IMR-90 (cell line): ENCODE data around the gene KLHL41. TPM values are rescaled to one million over a fixed set of nuclear protein-coding genes. Genes with fewer than 3 reads are reported as not detected.

ENCODE experiments used
- ATAC-seq: fragments of 200-7000 bp; cut with Tn5 transposase; 2 replicates; pipeline ENCODE4 v1.9.1; 2020; ENCODE audit warnings: low read depth, mild to moderate bottlenecking, moderate library complexity
- BruUV-seq: library from RNA; stranded (reverse); fragments of 400-500 nt; replicated peaks from 2 replicates; lab custom pipeline; 2021; lab: Mats Ljungman, UMichigan
- CTCF ChIA-PET: fragments of 300-600 bp; formaldehyde crosslinking; extraction: SDS; loops from one replicate; lab custom pipeline; 2021; ENCODE audit warnings: antibody characterized with exemption; lab: Yijun Ruan, JAX
- POLR2A ChIA-PET: fragments of 300-600 bp; sonication (Branson Sonifier 250); formaldehyde crosslinking; loops from one replicate; lab custom pipeline; 2022; ENCODE audit warnings: antibody characterized with exemption; ENCODE audit not compliant: unreplicated experiment; lab: Charles Lee
- DNase-seq: peaks from one replicate; pipeline ENCODE4 v3.0.0; 2013
- H2AFZ ChIP-seq: replicated peaks from 2 replicates; pipeline ENCODE3; 2013; ENCODE audit warnings: low read length, mild to moderate bottlenecking; ENCODE audit not compliant: poor library complexity
- H2AK5ac ChIP-seq: 2 replicates; pipeline ENCODE4 v1.6.1; 2013; ENCODE audit warnings: low read depth, low read length, inconsistent platforms
- H2AK9ac ChIP-seq: replicated peaks from 2 replicates; pipeline ENCODE3; 2013; ENCODE audit warnings: mild to moderate bottlenecking, low read depth, low read length, moderate library complexity; ENCODE audit not compliant: poor library complexity
- H2BK120ac ChIP-seq: 2 replicates; pipeline ENCODE4 v1.6.1; 2013; ENCODE audit warnings: low read depth, low read length, inconsistent platforms
- H2BK15ac ChIP-seq: 3 replicates; pipeline ENCODE4 v1.6.1; 2013; ENCODE audit warnings: low read depth, low read length, inconsistent platforms
- H2BK20ac ChIP-seq: 2 replicates; pipeline ENCODE4 v1.6.1; 2013; ENCODE audit warnings: low read depth, mild to moderate bottlenecking, inconsistent platforms, low read length, moderate library complexity
- H2BK5ac ChIP-seq: 2 replicates; pipeline ENCODE4 v1.6.1; 2013; ENCODE audit warnings: mild to moderate bottlenecking, low read depth, low read length, inconsistent platforms; ENCODE audit not compliant: poor library complexity, severe bottlenecking
- H3K14ac ChIP-seq: replicated peaks from 2 replicates; pipeline ENCODE4 v1.6.1; 2013; ENCODE audit warnings: low read depth, low read length, inconsistent platforms
- H3K18ac ChIP-seq: 2 replicates; pipeline ENCODE4 v1.6.1; 2013; ENCODE audit warnings: low read depth, low read length, control low read depth
- H3K23ac ChIP-seq: 2 replicates; pipeline ENCODE4 v1.6.1; 2013; ENCODE audit warnings: low read depth, low read length, inconsistent platforms
- H3K27ac ChIP-seq: 2 replicates; pipeline ENCODE4 v1.5.1; 2013; ENCODE audit warnings: mild to moderate bottlenecking, control low read depth, low read length; ENCODE audit not compliant: insufficient read depth
- H3K27me3 ChIP-seq: 2 replicates; pipeline ENCODE4 v1.6.1; 2013; ENCODE audit warnings: low read length; ENCODE audit not compliant: control insufficient read depth, insufficient read depth
- H3K36me3 ChIP-seq: 2 replicates; pipeline ENCODE4 v1.6.1; 2013; ENCODE audit warnings: low read length, mixed read lengths; ENCODE audit not compliant: control insufficient read depth, insufficient read depth
- H3K4ac ChIP-seq: 2 replicates; pipeline ENCODE4 v1.6.1; 2013; ENCODE audit warnings: low read depth, low read length, inconsistent platforms
- H3K4me1 ChIP-seq: 2 replicates; pipeline ENCODE4 v1.6.1; 2013; ENCODE audit warnings: low read length, mixed read lengths; ENCODE audit not compliant: control insufficient read depth, insufficient read depth
- H3K4me2 ChIP-seq: 2 replicates; pipeline ENCODE4 v1.6.1; 2013; ENCODE audit warnings: low read depth, mild to moderate bottlenecking, control low read depth, low read length, moderate library complexity
- H3K4me3 ChIP-seq: 2 replicates; pipeline ENCODE4 v1.5.1; 2013; ENCODE audit warnings: low read depth, mild to moderate bottlenecking, control low read depth, low read length, moderate library complexity; ENCODE audit not compliant: insufficient read depth
- H3K56ac ChIP-seq: 2 replicates; pipeline ENCODE4 v1.6.1; 2013; ENCODE audit warnings: low read length, inconsistent platforms; ENCODE audit not compliant: insufficient read depth; ENCODE audit errors: extremely low read depth
- H3K79me1 ChIP-seq, 2 experiments: 2 replicates each; pipeline ENCODE4 v1.6.1; 2013; ENCODE audit warnings: low read length in 2 of 2, inconsistent platforms in 1 of 2, low read depth in 1 of 2
- H3K9ac ChIP-seq: 2 replicates; pipeline ENCODE4 v1.6.1; 2013; ENCODE audit warnings: low read depth, low read length, control low read depth
- H3K9me1 ChIP-seq: 2 replicates; pipeline ENCODE4 v1.6.1; 2013; ENCODE audit warnings: low read length, inconsistent platforms; ENCODE audit not compliant: insufficient read depth
- H3K9me3 ChIP-seq: 2 replicates; pipeline ENCODE4 v1.6.1; 2013; ENCODE audit warnings: low read length; ENCODE audit not compliant: control insufficient read depth, insufficient read depth
- H4K20me1 ChIP-seq: 2 replicates; pipeline ENCODE4 v1.6.1; 2013; ENCODE audit warnings: low read length, inconsistent platforms; ENCODE audit not compliant: insufficient read depth
- H4K5ac ChIP-seq: 2 replicates; pipeline ENCODE4 v1.6.1; 2013; ENCODE audit warnings: mild to moderate bottlenecking, low read depth, low read length, control low read depth
- H4K8ac ChIP-seq, 2 experiments: 2 replicates each; pipeline ENCODE4 v1.6.1; 2013; ENCODE audit warnings: low read depth in 2 of 2, low read length in 2 of 2, control low read depth in 1 of 2, inconsistent platforms in 1 of 2
- H4K91ac ChIP-seq: 2 replicates; pipeline ENCODE4 v1.6.1; 2013; ENCODE audit warnings: low read depth, low read length, inconsistent platforms; ENCODE audit not compliant: insufficient read depth
- BHLHE40 ChIP-seq: fragments of 150-350 bp; IDR thresholded peaks from 2 replicates; pipeline ENCODE4 v1.6.1; 2016; ENCODE audit warnings: mild to moderate bottlenecking, low read depth, low read length
- CEBPB ChIP-seq: IDR thresholded peaks from 2 replicates; pipeline ENCODE4 v1.6.1; 2012; ENCODE audit warnings: low read depth, low read length, improper control_type of control experiment
- CHD1 ChIP-seq: IDR thresholded peaks from 2 replicates; pipeline ENCODE4 v1.6.1; 2012; ENCODE audit warnings: low read depth, low read length, improper control_type of control experiment
- FOS ChIP-seq: fragments of 150-350 bp; IDR thresholded peaks from 2 replicates; pipeline ENCODE4 v1.6.1; 2016; ENCODE audit warnings: low read depth, low read length
- MAFK ChIP-seq: IDR thresholded peaks from 2 replicates; pipeline ENCODE4 v1.6.1; 2012; ENCODE audit warnings: low read depth, low read length, improper control_type of control experiment
- MAZ ChIP-seq: IDR thresholded peaks from 2 replicates; pipeline ENCODE4 v1.6.1; 2012; ENCODE audit warnings: low read depth, mild to moderate bottlenecking, low read length, improper control_type of control experiment, moderate library complexity, borderline replicate concordance
- MXI1 ChIP-seq: IDR thresholded peaks from 2 replicates; pipeline ENCODE4 v1.6.1; 2012; ENCODE audit warnings: low read depth, mild to moderate bottlenecking, low read length, moderate library complexity, borderline replicate concordance
- NFE2L2 ChIP-seq: fragments of 150-350 bp; IDR thresholded peaks from 2 replicates; pipeline ENCODE4 v1.6.1; 2016; ENCODE audit warnings: low read depth, mild to moderate bottlenecking, low read length
- POLR2A ChIP-seq: IDR thresholded peaks from 2 replicates; pipeline ENCODE4 v1.6.1; 2012; ENCODE audit warnings: mild to moderate bottlenecking, low read depth, low read length
- RAD21 ChIP-seq: IDR thresholded peaks from 2 replicates; pipeline ENCODE4 v1.6.1; 2012; ENCODE audit warnings: low read length, improper control_type of control experiment
- RCOR1 ChIP-seq: IDR thresholded peaks from 2 replicates; pipeline ENCODE4 v1.6.1; 2012; ENCODE audit warnings: mild to moderate bottlenecking, low read length, improper control_type of control experiment; ENCODE audit not compliant: insufficient replicate concordance
- RFX5 ChIP-seq: IDR thresholded peaks from 2 replicates; pipeline ENCODE4 v1.8.0; 2012; ENCODE audit warnings: low read depth, mild to moderate bottlenecking, low read length, moderate library complexity
- SMC3 ChIP-seq: fragments of 150-350 bp; IDR thresholded peaks from 2 replicates; pipeline ENCODE4 v1.6.1; 2016; ENCODE audit warnings: low read depth, mild to moderate bottlenecking, antibody characterized with exemption, low read length, moderate library complexity
- WGBS, 2 experiments: methylation state at CpG; one replicate each; pipeline versions ENCODE4 v1.1.5 to v1.1.7; 2013; ENCODE audit warnings: missing lambda C conversion rate in 2 of 2; ENCODE audit not compliant: insufficient read length in 1 of 2; ENCODE audit errors: extremely low coverage in 2 of 2; 5-methylcytosine and 5-hydroxymethylcytosine counted together
- dilution Hi-C: fragments of 300-500 bp; cut with HindIII; formaldehyde crosslinking; loops from one replicate; pipeline ENCODE4 v1.14.3; 2018; ENCODE audit warnings: low sequenced_read_pairs; ENCODE audit not compliant: unreplicated experiment
- in situ Hi-C: fragments of 300-500 bp; cut with MboI; formaldehyde crosslinking; loops from 3 replicates; pipeline ENCODE4 v1.14.3; 2019; ENCODE audit warnings: low sequenced_read_pairs, inconsistent platforms, mixed read lengths
- intact Hi-C: fragments of 100-400 bp; cut with micrococcal nuclease; formaldehyde crosslinking; loops from 2 replicates; pipeline ENCODE4 v1.10.0; 2022
- polyA plus RNA-seq, 3 experiments: library from polyadenylated mRNA; depleted of rRNA; stranded (reverse); fragments of >200 nt; gene quantifications; 2 replicates each; pipeline ENCODE4 v1.2.3, GENCODE V29; 2012; ENCODE audit warnings: low replicate concordance in 1 of 3
- total RNA-seq: library from RNA; depleted of rRNA; stranded (reverse); fragments of >200 nt; gene quantifications from 2 replicates; pipeline ENCODE4 v1.2.3, GENCODE V29; 2012
- TF ChIP-seq, protein P1 (sequence below): fragments of 150-350 bp; IDR thresholded peaks from 2 replicates; pipeline ENCODE4 v1.6.1; 2017; ENCODE audit warnings: mild to moderate bottlenecking, antibody characterized with exemption, low read length, low read depth
- TF ChIP-seq, protein P2 (sequence below): conservative IDR thresholded peaks from 2 replicates; pipeline ENCODE4 v1.5.1; 2012; ENCODE audit warnings: mild to moderate bottlenecking, low read depth, low read length, improper control_type of control experiment

KLHL41 gene
- total and polyA plus RNA-seq, 2 of the 4 experiments (the other 2 are of a cell fraction), result 0.10 to 0.18 TPM

DNA sequence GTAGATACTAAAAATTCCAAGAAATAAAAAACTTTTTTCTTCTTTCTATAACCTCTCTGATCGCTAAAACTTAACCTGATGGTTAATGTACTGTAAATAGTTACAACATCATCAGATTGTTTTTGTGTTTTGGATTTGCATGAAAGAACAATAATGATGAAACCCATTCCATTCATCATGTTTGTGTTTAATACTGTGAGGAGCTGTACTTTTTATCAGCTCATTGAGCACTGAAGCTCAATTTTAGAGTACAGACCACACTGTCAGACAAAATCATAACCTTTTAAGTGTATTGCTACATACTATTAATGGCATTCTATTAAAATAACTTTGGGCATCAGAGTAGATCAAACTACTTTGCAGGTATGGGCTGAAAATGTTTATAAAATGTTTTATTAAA is 45.0 kb upstream of the KLHL41 start (continued):
- no peak for TF ChIP-seq RCOR1
- TF ChIP-seq, protein P1, sequence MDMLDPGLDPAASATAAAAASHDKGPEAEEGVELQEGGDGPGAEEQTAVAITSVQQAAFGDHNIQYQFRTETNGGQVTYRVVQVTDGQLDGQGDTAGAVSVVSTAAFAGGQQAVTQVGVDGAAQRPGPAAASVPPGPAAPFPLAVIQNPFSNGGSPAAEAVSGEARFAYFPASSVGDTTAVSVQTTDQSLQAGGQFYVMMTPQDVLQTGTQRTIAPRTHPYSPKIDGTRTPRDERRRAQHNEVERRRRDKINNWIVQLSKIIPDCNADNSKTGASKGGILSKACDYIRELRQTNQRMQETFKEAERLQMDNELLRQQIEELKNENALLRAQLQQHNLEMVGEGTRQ, result no peak

DNA sequence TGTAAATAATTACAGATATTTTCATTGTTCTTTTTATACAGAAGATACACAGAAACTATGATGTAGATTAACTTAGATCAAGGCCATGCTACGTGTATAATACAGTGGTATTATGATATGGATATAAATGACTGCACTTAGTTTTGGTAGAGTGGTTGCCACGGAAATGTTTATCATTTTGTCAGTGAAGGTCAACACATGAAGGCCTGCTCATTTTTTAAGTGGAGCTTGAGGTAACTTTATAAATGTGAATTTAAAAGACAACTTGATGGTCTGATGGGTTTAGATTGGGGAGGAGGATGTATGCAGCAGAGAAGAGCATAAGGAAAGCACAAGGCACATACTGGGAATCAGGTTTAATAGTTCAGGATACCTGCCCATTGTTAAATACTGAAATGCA is 44.6 kb upstream of the KLHL41 start:
- dilution Hi-C loops (no loop called here), in situ Hi-C loops (no loop called here), intact Hi-C loops (no loop called here)
- peak overlapping the region; percentile 96; the same call in 1 of the 2 replicates for H3K18ac ChIP-seq
- CTCF ChIA-PET, result no interaction called here
- no peak overlapping the region for H3K14ac ChIP-seq
- no peak overlapping the region for H3K23ac ChIP-seq
- H3K36me3 ChIP-seq, result no peaks in the 10 kb centered on the region
- peaks cover 10% of the 10 kb centered on the region for H3K4me1 ChIP-seq
- H3K9me1 ChIP-seq, result peaks cover 4% of the 10 kb centered on the region; the same call in 1 of the 2 replicates
- H3K27ac ChIP-seq, result no peak overlapping the region
- no peaks in the 10 kb centered on the region for H3K27me3 ChIP-seq
- 0 out of 2 replicates have a peak overlapping the region, but pooled peaks have one; percentile 39 for H2BK20ac ChIP-seq
- H2AK9ac ChIP-seq, result no peak overlapping the region
- no peak overlapping the region for H2BK120ac ChIP-seq
- H3K79me1 ChIP-seq, result no peaks in the 10 kb centered on the region
- H3K4me3 ChIP-seq, result no peak overlapping the region
- TF ChIP-seq RAD21, result no peak
- no peak for TF ChIP-seq FOS
- no peak for TF ChIP-seq SMC3
- no peak for TF ChIP-seq POLR2A
- no peak for TF ChIP-seq RCOR1
- no peak for TF ChIP-seq MXI1
- TF ChIP-seq CHD1, result no peak
- TF ChIP-seq NFE2L2, result no peak
- no peak for TF ChIP-seq BHLHE40
- no peak for TF ChIP-seq RFX5
- no peak for TF ChIP-seq MAFK
- TF ChIP-seq, protein P2, sequence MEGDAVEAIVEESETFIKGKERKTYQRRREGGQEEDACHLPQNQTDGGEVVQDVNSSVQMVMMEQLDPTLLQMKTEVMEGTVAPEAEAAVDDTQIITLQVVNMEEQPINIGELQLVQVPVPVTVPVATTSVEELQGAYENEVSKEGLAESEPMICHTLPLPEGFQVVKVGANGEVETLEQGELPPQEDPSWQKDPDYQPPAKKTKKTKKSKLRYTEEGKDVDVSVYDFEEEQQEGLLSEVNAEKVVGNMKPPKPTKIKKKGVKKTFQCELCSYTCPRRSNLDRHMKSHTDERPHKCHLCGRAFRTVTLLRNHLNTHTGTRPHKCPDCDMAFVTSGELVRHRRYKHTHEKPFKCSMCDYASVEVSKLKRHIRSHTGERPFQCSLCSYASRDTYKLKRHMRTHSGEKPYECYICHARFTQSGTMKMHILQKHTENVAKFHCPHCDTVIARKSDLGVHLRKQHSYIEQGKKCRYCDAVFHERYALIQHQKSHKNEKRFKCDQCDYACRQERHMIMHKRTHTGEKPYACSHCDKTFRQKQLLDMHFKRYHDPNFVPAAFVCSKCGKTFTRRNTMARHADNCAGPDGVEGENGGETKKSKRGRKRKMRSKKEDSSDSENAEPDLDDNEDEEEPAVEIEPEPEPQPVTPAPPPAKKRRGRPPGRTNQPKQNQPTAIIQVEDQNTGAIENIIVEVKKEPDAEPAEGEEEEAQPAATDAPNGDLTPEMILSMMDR, result no peak
- no peak for TF ChIP-seq CEBPB
- no peak for TF ChIP-seq MAZ
- TF ChIP-seq, protein P1, result no peak
- no peak overlapping the region for H2AFZ ChIP-seq
- no peak overlapping the region for H3K4me2 ChIP-seq
- no peak overlapping the region for H3K9ac ChIP-seq
- WGBS, 2 experiments, result no CpG with 5 or more reads among the region's 2 CpGs
- POLR2A ChIA-PET, result no interaction called here
- H3K56ac ChIP-seq, result no peak overlapping the region; the same call in 1 of the 2 replicates
- BruUV-seq, result no TSS peak
- no peak overlapping the region; the same call in 1 of the 2 replicates for H2AK5ac ChIP-seq
- H2BK5ac ChIP-seq, result peak overlapping the region; percentile 54
- H4K8ac ChIP-seq, result 0 out of 4 replicates have a peak overlapping the region, but pooled peaks of 1 of the 2 experiments have one; percentile 0
- H3K9me3 ChIP-seq, result no peaks in the 10 kb centered on the region
- no peak overlapping the region for H4K91ac ChIP-seq
- H2BK15ac ChIP-seq, result peak overlapping the region; percentile 81; the same call in 2 of the 3 replicates
- no peaks in the 10 kb centered on the region for H4K20me1 ChIP-seq
- no peak overlapping the region for H4K5ac ChIP-seq
- no peak overlapping the region for H3K4ac ChIP-seq
- ATAC-seq (no peak), DNase-seq (no peak)
